MCF 10A (cell line): ENCODE results near the gene CHN1. TPM values are rescaled to one million over a fixed set of nuclear protein-coding genes. Genes with fewer than 3 reads are reported as not detected.

Experiments
- BruUV-seq: library from RNA; stranded (reverse); fragments of 400-500 nt; replicated peaks from 2 replicates; lab custom pipeline; 2021; lab: Mats Ljungman, UMichigan
- CTCF ChIA-PET: fragments of 300-600 bp; sonication (Branson Sonifier 250); formaldehyde crosslinking; extraction: SDS; loops from one replicate; lab custom pipeline; 2021; ENCODE audit warnings: antibody characterized with exemption, inconsistent platforms; lab: Yijun Ruan, JAX
- POLR2A ChIA-PET: fragments of 300-600, 350-650 bp; sonication (Branson Sonifier 250); formaldehyde crosslinking; extraction: SDS; loops from one replicate; lab custom pipeline; 2020; ENCODE audit warnings: antibody characterized with exemption, inconsistent platforms; lab: Yijun Ruan, JAX
- DNase-seq: peaks from one replicate; pipeline ENCODE4 v3.0.0-alpha.2; 2018; ENCODE audit not compliant: unreplicated experiment
- H3K27ac Mint-ChIP-seq: one replicate; pipeline ENCODE4 v1.8.0; 2022; ENCODE audit warnings: mild to moderate bottlenecking, low read depth, mixed read lengths; ENCODE audit not compliant: unreplicated experiment
- H3K27me3 Mint-ChIP-seq: one replicate; pipeline ENCODE4 v1.8.0; 2022; ENCODE audit warnings: mixed read lengths; ENCODE audit not compliant: insufficient read depth, unreplicated experiment
- H3K36me3 Mint-ChIP-seq: one replicate; pipeline ENCODE4 v1.8.0; 2022; ENCODE audit warnings: mild to moderate bottlenecking, moderate library complexity, mixed read lengths; ENCODE audit not compliant: insufficient read depth, unreplicated experiment
- H3K4me1 Mint-ChIP-seq: one replicate; pipeline ENCODE4 v1.8.0; 2022; ENCODE audit warnings: mixed read lengths; ENCODE audit not compliant: insufficient read depth, unreplicated experiment
- H3K4me3 Mint-ChIP-seq: one replicate; pipeline ENCODE4 v1.8.0; 2022; ENCODE audit warnings: mild to moderate bottlenecking, moderate library complexity, mixed read lengths; ENCODE audit not compliant: unreplicated experiment
- H3K9me3 Mint-ChIP-seq: one replicate; pipeline ENCODE4 v1.8.0; 2022; ENCODE audit warnings: mixed read lengths; ENCODE audit not compliant: unreplicated experiment
- intact Hi-C: fragments of 100-400 bp; cut with micrococcal nuclease; formaldehyde crosslinking; loops from 2 replicates; pipeline ENCODE4 v1.14.1; 2022
- total RNA-seq: library from RNA; stranded (reverse); gene quantifications from 2 replicates; pipeline ENCODE4 v1.2.3, GENCODE V29; 2022
- TF ChIP-seq, protein P1 (sequence below): fragments of 200-600 bp; IDR thresholded peaks from one replicate; pipeline ENCODE4 v1.8.0; 2022; ENCODE audit warnings: antibody characterized with exemption, mild to moderate bottlenecking; ENCODE audit not compliant: unreplicated experiment

Gene CHN1
- total RNA-seq, 1 experiment from 2014 or later = 6.0 TPM

DNA sequence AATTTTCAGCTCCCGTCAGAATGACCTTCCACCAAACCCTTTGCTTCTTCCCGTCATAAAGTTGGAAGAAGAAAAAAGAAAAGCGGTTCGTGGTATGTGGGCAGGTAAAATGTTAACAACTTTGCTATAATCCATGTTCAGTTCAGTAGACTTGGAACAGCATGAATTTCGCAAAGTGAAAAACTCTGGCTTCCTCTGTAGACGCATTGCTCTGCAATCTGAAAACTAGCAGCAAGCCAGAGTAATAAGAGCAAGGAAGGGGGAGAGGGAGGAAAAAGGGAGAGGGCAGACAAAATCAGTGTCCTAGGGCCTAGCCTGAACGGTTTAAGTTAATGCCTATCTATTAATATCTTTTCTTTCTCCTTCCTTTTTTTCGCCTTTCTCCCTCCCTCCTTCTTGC, 214.2 kb downstream of the CHN1 start:
- H3K9me3 Mint-ChIP-seq = no peaks in the 10 kb centered on the region
- no peaks in the 10 kb centered on the region for H3K4me1 Mint-ChIP-seq
- ChIA-PET POLR2A (interaction anchor here (0.6 to 0.7 kb wide), 2 partner anchors 21 to 55 kb away, joined by 3 read pairs; no protein-coding TSS in a partner anchor), CTCF (interaction anchor here (1.0 kb wide), 2 partner anchors 20 to 92 kb away, joined by 3 to 4 read pairs; no protein-coding TSS in a partner anchor)
- BruUV-seq = no TSS peak
- TF ChIP-seq, protein P1, sequence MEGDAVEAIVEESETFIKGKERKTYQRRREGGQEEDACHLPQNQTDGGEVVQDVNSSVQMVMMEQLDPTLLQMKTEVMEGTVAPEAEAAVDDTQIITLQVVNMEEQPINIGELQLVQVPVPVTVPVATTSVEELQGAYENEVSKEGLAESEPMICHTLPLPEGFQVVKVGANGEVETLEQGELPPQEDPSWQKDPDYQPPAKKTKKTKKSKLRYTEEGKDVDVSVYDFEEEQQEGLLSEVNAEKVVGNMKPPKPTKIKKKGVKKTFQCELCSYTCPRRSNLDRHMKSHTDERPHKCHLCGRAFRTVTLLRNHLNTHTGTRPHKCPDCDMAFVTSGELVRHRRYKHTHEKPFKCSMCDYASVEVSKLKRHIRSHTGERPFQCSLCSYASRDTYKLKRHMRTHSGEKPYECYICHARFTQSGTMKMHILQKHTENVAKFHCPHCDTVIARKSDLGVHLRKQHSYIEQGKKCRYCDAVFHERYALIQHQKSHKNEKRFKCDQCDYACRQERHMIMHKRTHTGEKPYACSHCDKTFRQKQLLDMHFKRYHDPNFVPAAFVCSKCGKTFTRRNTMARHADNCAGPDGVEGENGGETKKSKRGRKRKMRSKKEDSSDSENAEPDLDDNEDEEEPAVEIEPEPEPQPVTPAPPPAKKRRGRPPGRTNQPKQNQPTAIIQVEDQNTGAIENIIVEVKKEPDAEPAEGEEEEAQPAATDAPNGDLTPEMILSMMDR = no peak
- intact Hi-C loops = no loop called here
- no peaks in the 10 kb centered on the region for H3K36me3 Mint-ChIP-seq
- no peak overlapping the region for H3K27ac Mint-ChIP-seq
- H3K4me3 Mint-ChIP-seq = no peak overlapping the region
- H3K27me3 Mint-ChIP-seq = no peaks in the 10 kb centered on the region
- DNase-seq = no peak

DNA sequence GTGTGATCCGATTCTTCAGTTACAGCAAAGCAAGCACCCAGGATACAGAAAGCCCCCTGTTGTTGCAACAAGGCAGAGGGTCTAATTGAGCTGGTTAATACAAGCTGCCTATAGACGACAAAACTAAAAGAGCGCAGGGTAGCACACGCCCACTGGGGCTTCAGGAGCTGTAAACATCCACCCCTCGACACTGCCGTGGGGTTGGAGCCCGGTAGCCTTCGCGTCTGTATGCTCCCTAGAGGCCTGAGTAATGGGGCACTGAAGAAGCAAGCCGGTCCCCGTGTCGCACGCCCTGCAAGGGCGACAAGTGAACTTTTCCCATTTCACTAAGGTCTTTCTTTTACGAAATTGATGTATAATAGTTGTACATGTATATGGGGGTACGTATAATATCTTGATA, 216.2 kb downstream of the CHN1 start:
- no peak for DNase-seq
- no peak overlapping the region for H3K4me3 Mint-ChIP-seq
- no peaks in the 10 kb centered on the region for H3K4me1 Mint-ChIP-seq
- intact Hi-C loops = no loop called here
- no peaks in the 10 kb centered on the region for H3K9me3 Mint-ChIP-seq
- TF ChIP-seq, protein P1 = no peak
- ChIA-PET POLR2A (no interaction called here), CTCF (interaction anchor here (0.6 to 1.2 kb wide), 3 partner anchors 17 to 242 kb away, joined by 3 to 5 read pairs (median 4); no protein-coding TSS in a partner anchor)
- no TSS peak for BruUV-seq
- no peaks in the 10 kb centered on the region for H3K36me3 Mint-ChIP-seq
- H3K27ac Mint-ChIP-seq = no peak overlapping the region
- H3K27me3 Mint-ChIP-seq = no peaks in the 10 kb centered on the region

DNA sequence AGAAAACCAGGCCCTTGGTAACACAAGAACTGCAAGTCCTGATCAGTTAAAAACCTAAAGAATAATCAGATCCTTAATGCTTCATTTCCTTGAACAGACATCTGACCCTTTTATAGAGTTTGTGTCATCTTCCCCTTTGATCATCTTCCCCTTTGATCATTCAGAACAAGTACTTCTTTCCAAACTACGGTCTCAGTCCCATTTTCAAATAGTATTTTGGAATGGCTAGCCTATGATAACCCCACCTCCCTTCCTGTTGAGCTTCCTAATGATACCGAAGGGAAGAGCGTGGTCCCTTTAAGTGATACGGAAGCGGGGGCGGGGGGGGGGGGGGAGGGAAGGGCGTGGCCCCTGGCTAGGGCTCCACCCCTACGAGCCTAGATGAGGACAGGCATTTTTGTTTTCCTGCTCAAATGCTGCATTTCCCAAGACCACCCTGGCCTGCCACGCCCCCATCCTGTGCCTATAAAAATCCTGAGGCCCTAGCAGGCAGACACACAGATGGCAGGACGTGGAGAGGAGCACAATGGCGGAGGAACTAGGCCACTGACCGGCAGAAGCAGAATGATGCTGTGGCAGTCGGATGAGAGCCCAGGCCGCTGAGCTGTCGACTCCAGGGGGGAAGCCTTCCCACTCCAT, 216.8 kb downstream of the CHN1 start:
- ChIA-PET POLR2A (no interaction called here), CTCF (interaction anchor here (0.6 to 1.2 kb wide), 3 partner anchors 17 to 242 kb away, joined by 3 to 5 read pairs (median 4); no protein-coding TSS in a partner anchor)
- TF ChIP-seq, protein P1 = no peak
- Mint-ChIP-seq H3K27ac (no peak overlapping the region), H3K9me3 (no peaks in the 10 kb centered on the region), H3K27me3 (no peaks in the 10 kb centered on the region), H3K36me3 (no peaks in the 10 kb centered on the region), H3K4me3 (no peak overlapping the region), H3K4me1 (no peaks in the 10 kb centered on the region)
- intact Hi-C loops = no loop called here
- peak; percentile 18 for DNase-seq
- BruUV-seq = no TSS peak

DNA sequence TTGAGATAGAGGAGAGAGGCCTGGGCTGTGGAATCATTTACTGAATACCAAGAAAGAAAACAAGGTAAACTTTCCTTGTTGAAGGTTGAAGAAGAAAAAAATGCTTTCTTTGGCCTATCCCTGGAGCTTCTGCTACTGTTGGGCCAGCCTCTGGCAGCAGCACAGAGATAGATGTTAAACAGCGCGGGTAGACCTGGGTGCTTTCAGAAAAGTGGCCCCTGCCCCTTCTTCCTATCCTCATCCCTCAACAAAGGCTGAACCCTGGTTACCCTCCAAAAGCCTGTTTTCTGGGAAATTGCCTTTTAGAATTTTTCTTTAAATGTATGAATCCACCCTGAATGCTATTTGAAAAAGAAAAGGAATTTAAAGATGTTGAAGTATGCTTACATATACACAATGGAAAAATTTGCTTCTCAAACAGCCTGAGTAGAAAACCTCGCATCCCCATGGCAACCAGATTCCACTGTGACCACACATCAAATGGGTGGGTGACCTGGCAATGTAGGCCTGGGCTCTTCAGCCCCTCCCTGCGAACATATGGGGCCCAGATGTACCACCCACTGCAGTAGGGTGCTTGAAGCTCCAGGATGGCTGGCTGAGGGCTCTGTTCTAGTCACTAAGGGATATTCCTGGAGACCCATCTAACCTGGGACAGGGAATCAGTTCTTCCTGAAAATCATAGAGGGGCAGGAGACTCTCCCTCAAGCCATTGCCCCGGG, 217.5 kb downstream of the CHN1 start:
- Mint-ChIP-seq H3K9me3 (no peaks in the 10 kb centered on the region), H3K4me1 (no peaks in the 10 kb centered on the region), H3K27me3 (no peaks in the 10 kb centered on the region), H3K4me3 (no peak overlapping the region), H3K27ac (no peak overlapping the region), H3K36me3 (no peaks in the 10 kb centered on the region)
- peak; percentile 11 for DNase-seq
- intact Hi-C loops = no loop called here
- POLR2A ChIA-PET = no interaction called here
- BruUV-seq = no TSS peak
- TF ChIP-seq, protein P1 = no peak
- CTCF ChIA-PET = interaction anchor here (0.7 kb wide), 1 partner anchor 25 kb away, joined by 3 read pairs; no protein-coding TSS in a partner anchor
